Measurements from ENCODE around the gene PFKFB2. TPM values are rescaled to one million over a fixed set of nuclear protein-coding genes. Genes with fewer than 3 reads are reported as not detected.

Gene PFKFB2
- polyA plus RNA-seq, 1 donor from 2014 or later, result 9.8 TPM

DNA sequence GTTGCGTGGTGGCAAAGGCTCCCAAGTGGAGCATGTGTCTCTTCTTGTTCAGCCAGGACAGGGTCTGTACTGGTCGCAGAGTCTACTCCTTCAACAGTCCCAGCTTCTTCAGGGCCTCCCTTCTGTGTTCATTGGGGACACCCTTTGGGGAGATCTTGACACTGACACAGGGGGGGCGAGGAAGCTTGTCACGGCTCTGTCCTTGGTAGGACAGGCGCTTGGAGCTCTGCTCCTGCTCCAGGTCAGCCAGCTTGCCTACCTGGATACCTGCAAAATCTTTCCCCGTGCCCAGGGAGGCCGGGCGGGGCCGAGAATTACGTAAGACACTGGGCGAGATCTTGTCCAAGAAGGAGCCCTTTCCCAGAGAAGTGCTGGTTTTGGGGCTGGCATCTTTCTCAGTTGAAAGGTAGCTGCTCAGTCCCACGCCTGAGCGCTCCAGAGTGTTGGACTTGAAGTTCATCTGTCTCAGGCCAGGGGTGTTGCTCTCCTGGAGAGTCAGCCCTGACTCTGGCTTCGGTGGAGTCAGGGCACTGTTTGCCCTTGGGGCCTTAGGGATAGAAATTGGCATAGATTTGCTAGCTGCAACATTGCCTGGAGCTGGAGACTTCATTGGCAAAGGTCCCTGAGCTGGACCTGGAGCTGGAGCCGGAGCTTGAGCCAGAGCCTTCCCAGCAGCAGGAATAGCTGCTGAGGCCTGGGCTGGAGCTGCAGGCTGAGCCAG lies 31.0 kb upstream of the PFKFB2 start:
- H3K79me2 ChIP-seq (replicated peaks; ENCODE audit: insufficient read depth, low read length), result no peaks in the 10 kb centered on the region
- H3K4me3 ChIP-seq (ENCODE audit: low read length), result no peak overlapping the region
- H3K9me3 ChIP-seq (ENCODE audit: low read length), result no peaks in the 10 kb centered on the region
- H3F3A ChIP-seq (ENCODE audit: insufficient read depth, low read length, poor library complexity, severe bottlenecking), result no peaks in the 10 kb centered on the region
- H3K27ac ChIP-seq (ENCODE audit: low read length), result no peak overlapping the region
- no peak overlapping the region for H3K9ac ChIP-seq (ENCODE audit: low read length)
- no peaks in the 10 kb centered on the region for H3K36me3 ChIP-seq (ENCODE audit: insufficient read depth, low read length)
- H3K27me3 ChIP-seq (ENCODE audit: insufficient read depth, low read depth, low read length), result no peaks in the 10 kb centered on the region
- H3K9me2 ChIP-seq (ENCODE audit: insufficient read depth, low read length), result no peaks in the 10 kb centered on the region
- H2AFZ ChIP-seq (ENCODE audit: low read depth, low read length), result no peak overlapping the region
- no peaks in the 10 kb centered on the region for H4K20me1 ChIP-seq (ENCODE audit: insufficient read depth)
- TF ChIP-seq, protein P1, sequence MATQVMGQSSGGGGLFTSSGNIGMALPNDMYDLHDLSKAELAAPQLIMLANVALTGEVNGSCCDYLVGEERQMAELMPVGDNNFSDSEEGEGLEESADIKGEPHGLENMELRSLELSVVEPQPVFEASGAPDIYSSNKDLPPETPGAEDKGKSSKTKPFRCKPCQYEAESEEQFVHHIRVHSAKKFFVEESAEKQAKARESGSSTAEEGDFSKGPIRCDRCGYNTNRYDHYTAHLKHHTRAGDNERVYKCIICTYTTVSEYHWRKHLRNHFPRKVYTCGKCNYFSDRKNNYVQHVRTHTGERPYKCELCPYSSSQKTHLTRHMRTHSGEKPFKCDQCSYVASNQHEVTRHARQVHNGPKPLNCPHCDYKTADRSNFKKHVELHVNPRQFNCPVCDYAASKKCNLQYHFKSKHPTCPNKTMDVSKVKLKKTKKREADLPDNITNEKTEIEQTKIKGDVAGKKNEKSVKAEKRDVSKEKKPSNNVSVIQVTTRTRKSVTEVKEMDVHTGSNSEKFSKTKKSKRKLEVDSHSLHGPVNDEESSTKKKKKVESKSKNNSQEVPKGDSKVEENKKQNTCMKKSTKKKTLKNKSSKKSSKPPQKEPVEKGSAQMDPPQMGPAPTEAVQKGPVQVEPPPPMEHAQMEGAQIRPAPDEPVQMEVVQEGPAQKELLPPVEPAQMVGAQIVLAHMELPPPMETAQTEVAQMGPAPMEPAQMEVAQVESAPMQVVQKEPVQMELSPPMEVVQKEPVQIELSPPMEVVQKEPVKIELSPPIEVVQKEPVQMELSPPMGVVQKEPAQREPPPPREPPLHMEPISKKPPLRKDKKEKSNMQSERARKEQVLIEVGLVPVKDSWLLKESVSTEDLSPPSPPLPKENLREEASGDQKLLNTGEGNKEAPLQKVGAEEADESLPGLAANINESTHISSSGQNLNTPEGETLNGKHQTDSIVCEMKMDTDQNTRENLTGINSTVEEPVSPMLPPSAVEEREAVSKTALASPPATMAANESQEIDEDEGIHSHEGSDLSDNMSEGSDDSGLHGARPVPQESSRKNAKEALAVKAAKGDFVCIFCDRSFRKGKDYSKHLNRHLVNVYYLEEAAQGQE (IDR thresholded peaks at IDR 0.05; ENCODE audit: borderline replicate concordance), result no peak
- TF ChIP-seq EP300 (conservative IDR thresholded peaks at IDR 0.05; ENCODE audit: poor library complexity, severe bottlenecking), result no peak
- TF ChIP-seq TAF1 (IDR thresholded peaks at IDR 0.05; ENCODE audit: low read depth), result no peak
- H3K4me2 ChIP-seq (ENCODE audit: low read length), result no peak overlapping the region

DNA sequence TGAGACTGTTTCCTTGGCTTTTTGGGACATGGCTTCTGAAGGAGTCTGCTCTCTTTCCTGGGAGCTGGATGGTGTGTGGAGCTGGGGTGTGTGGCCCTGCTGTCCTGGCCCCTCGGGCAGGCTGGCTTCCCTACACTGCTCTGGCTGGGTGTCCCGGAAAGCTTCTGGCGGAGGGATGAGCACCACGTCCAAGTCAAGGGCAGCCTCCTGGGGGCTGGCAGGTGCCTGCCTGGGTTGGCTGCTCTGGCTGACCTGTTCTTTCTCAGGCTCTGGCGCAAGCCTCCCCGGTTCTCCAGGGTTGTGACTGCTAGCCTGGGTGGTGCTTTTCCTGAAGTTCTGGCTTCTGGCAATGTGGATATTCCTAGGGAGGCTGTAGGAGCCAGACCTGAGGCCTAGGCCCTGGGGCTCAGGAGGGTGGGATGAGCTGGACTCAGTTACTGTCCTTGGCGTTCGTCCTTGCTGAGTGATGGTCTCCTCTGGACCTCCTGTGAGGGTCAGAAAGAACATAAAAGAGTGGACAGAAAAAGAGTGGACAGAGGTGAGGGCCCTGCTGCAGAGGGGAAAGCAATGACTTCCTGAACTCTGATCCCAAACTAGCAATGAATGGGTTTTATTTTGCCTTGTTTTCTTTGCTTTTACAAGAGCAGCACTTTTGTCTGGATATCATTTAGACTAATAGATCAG lies 29.9 kb upstream of the PFKFB2 start:
- Histone ChIP-seq H3K9me2 (ENCODE audit: insufficient read depth, low read length) (no peaks in the 10 kb centered on the region), H2AFZ (ENCODE audit: low read depth, low read length) (no peak overlapping the region), H3F3A (ENCODE audit: insufficient read depth, low read length, poor library complexity, severe bottlenecking) (no peaks in the 10 kb centered on the region), H3K27me3 (ENCODE audit: insufficient read depth, low read depth, low read length) (no peaks in the 10 kb centered on the region), H3K79me2 (replicated peaks; ENCODE audit: insufficient read depth, low read length) (no peaks in the 10 kb centered on the region), H3K9ac (ENCODE audit: low read length) (no peak overlapping the region), H3K36me3 (ENCODE audit: insufficient read depth, low read length) (no peaks in the 10 kb centered on the region), H3K27ac (ENCODE audit: low read length) (no peak overlapping the region), H3K4me2 (ENCODE audit: low read length) (no peak overlapping the region), H4K20me1 (ENCODE audit: insufficient read depth) (no peaks in the 10 kb centered on the region), H3K9me3 (ENCODE audit: low read length) (no peaks in the 10 kb centered on the region), H3K4me3 (ENCODE audit: low read length) (no peak overlapping the region)
- TF ChIP-seq SMC3 (conservative IDR thresholded peaks at IDR 0.05; ENCODE audit: poor library complexity), result no peak
- TF ChIP-seq RAD21 (conservative IDR thresholded peaks at IDR 0.05), result no peak
- TF ChIP-seq MXI1 (conservative IDR thresholded peaks at IDR 0.05; ENCODE audit: poor library complexity, severe bottlenecking), result no peak
- no peak for TF ChIP-seq EZH2 (IDR thresholded peaks at IDR 0.05; ENCODE audit: borderline replicate concordance, insufficient read depth, low read length, poor library complexity, severe bottlenecking)
- TF ChIP-seq EP300 (conservative IDR thresholded peaks at IDR 0.05; ENCODE audit: poor library complexity, severe bottlenecking), result no peak
- TF ChIP-seq, protein P1 (IDR thresholded peaks at IDR 0.05; ENCODE audit: borderline replicate concordance), result no peak
- TF ChIP-seq, protein P2, sequence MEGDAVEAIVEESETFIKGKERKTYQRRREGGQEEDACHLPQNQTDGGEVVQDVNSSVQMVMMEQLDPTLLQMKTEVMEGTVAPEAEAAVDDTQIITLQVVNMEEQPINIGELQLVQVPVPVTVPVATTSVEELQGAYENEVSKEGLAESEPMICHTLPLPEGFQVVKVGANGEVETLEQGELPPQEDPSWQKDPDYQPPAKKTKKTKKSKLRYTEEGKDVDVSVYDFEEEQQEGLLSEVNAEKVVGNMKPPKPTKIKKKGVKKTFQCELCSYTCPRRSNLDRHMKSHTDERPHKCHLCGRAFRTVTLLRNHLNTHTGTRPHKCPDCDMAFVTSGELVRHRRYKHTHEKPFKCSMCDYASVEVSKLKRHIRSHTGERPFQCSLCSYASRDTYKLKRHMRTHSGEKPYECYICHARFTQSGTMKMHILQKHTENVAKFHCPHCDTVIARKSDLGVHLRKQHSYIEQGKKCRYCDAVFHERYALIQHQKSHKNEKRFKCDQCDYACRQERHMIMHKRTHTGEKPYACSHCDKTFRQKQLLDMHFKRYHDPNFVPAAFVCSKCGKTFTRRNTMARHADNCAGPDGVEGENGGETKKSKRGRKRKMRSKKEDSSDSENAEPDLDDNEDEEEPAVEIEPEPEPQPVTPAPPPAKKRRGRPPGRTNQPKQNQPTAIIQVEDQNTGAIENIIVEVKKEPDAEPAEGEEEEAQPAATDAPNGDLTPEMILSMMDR (IDR thresholded peaks at IDR 0.05; ENCODE audit: poor library complexity, severe bottlenecking), result no peak
- no peak for TF ChIP-seq TAF1 (IDR thresholded peaks at IDR 0.05; ENCODE audit: low read depth)
- TF ChIP-seq POLR2AphosphoS5 (IDR thresholded peaks at IDR 0.05), result no peak
